ENCODE results near the gene ICAM3.

The ICAM3 gene

DNA sequence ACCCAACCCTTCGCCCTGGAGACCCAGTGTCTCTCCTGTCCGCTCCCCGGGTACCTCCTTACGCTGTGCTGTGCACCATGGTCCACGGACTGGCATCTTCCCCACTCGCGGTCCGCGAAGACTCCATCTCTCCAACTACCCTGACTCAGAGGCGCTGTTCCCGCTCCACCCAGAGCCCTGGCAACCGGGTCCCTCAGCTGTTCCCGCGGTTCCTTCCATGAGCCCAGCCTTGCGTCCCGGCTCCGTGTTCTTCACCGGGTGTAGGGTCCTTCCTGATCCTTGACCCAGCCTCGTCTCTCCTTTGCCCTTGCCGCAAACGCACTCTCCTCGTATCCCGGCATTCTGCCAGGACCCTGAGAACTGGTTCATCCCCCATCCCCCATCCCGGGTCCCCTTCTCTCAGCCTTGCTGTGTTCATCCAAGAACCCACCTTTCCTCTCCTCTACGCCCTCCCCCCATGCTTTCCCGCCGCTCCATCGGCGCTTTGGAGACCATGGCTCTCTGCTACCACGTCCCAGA, 49.0 kb downstream of the ICAM3 start:
- no peak for DNase-seq

DNA sequence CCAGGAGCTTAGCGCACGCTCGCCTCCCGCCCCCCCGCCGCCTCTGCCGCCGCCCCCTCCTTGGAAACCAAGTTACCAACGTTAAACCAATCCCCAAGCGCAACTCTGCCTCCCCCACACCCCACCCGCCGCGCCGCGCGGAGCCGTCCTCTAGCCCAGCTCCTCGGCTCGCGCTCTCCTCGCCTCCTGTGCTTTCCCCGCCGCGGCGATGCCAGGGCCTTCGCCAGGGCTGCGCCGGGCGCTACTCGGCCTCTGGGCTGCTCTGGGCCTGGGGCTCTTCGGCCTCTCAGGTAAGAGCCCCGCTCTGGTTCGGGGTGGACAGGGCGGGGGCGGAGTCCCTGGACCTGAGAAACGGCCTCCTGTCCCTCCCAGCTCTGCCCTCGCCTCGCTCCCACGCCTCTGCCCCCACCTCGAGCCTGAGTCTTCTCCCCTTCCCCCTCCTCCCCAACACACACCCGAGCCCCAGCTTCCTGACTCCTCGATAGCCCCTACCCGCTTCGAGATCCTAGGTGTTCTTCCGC, 49.5 kb downstream of the ICAM3 start, which contains the start of gene ICAM5:
TSS of gene ICAM5 (plus strand) at position 117 of the 521 bp plus-strand sequence. CDS start at position 209, 92 bp downstream.
- peak; percentile 43 to 47 for DNase-seq

DNA sequence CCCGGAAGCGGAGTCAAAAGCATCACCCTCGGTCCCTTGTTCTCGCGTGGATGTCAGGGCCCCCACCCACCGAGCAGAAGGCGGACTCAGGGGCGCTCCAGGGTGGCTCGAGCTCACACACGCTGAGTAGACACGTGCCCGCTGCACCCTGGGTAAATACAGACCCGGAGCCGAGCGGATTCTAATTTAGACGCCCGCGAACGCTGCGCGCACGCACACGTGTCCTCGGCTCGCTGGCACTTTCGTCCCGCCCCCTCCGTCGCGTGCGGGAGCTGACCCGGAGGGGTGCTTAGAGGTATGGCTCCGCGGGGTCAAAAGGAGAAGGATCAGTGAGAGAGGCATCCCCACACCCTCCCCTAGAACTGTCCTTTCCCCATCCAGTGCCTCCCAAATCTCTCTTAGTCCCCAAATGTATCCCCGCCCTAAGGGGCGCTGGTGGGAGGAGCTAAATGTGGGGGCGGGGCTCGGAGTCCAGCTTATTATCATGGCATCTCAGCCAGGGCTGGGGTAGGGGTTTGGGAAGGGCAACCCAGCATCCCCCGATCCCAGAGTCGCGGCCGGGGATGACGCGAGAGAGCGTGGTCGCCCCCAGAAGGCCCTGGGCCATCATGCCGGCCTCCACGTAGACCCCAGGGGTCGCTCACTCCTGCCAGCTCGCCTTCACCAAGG, 50.1 kb downstream of the ICAM3 start:
- DNase-seq = peak; percentile 60 to 69

DNA sequence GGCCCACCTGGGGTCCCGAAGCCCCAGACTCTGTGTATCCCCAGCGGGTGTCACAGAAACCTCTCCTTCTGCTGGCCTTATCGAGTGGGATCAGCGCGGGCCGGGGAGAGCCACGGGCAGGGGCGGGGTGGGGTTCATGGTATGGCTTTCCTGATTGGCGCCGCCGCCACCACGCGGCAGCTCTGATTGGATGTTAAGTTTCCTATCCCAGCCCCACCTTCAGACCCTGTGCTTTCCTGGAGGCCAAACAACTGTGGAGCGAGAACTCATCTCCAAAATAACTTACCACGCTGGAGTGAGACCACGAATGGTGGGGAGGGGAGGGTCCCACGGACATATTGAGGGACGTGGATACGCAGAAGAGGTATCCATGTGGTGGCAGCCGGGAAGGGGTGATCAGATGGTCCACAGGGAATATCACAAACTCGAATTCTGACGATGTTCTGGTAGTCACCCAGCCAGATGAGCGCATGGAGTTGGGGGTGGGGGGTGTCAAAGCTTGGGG, 50.7 kb downstream of the ICAM3 start:
- DNase-seq = peak; percentile 33 to 48

DNA sequence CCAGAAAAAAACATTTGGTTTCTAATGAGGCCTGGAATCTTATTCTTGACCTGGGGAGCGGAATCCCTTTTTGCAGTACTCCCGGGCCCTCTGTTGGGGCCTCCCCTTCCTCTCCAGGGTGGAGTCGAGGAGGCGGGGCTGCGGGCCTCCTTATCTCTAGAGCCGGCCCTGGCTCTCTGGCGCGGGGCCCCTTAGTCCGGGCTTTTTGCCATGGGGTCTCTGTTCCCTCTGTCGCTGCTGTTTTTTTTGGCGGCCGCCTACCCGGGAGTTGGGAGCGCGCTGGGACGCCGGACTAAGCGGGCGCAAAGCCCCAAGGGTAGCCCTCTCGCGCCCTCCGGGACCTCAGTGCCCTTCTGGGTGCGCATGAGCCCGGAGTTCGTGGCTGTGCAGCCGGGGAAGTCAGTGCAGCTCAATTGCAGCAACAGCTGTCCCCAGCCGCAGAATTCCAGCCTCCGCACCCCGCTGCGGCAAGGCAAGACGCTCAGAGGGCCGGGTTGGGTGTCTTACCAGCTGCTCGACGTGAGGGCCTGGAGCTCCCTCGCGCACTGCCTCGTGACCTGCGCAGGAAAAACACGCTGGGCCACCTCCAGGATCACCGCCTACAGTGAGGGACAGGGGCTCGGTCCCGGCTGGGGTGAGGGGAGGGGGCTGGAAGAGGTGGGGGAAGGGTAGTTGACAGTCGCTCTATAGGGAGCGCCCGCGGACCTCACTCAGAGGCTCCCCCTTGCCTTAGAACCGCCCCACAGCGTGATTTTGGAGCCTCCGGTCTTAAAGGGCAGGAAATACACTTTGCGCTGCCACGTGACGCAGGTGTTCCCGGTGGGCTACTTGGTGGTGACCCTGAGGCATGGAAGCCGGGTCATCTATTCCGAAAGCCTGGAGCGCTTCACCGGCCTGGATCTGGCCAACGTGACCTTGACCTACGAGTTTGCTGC, 52.4 kb downstream of the ICAM3 start, which contains the start of gene ICAM4:
TSS of gene ICAM4 (plus strand) at position 153 of the 935 bp plus-strand sequence. CDS start at position 211, 58 bp downstream.
- DNase-seq = no peak

DNA sequence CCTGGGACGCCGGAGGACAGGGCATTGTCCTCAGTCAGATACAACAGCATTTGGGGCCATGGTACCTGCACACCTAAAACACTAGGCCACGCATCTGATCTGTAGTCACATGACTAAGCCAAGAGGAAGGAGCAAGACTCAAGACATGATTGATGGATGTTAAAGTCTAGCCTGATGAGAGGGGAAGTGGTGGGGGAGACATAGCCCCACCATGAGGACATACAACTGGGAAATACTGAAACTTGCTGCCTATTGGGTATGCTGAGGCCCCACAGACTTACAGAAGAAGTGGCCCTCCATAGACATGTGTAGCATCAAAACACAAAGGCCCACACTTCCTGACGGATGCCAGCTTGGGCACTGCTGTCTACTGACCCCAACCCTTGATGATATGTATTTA, 54.0 kb downstream of the ICAM3 start:
- DNase-seq = no peak

DNA sequence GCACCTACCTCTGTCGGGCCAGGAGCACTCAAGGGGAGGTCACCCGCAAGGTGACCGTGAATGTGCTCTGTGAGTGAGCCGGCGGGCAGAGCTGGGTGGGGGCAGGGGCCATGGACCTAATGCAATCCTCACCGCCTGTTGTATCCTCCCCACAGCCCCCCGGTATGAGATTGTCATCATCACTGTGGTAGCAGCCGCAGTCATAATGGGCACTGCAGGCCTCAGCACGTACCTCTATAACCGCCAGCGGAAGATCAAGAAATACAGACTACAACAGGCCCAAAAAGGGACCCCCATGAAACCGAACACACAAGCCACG, 54.5 kb downstream of the ICAM3 start:
- DNase-seq = no peak

DNA sequence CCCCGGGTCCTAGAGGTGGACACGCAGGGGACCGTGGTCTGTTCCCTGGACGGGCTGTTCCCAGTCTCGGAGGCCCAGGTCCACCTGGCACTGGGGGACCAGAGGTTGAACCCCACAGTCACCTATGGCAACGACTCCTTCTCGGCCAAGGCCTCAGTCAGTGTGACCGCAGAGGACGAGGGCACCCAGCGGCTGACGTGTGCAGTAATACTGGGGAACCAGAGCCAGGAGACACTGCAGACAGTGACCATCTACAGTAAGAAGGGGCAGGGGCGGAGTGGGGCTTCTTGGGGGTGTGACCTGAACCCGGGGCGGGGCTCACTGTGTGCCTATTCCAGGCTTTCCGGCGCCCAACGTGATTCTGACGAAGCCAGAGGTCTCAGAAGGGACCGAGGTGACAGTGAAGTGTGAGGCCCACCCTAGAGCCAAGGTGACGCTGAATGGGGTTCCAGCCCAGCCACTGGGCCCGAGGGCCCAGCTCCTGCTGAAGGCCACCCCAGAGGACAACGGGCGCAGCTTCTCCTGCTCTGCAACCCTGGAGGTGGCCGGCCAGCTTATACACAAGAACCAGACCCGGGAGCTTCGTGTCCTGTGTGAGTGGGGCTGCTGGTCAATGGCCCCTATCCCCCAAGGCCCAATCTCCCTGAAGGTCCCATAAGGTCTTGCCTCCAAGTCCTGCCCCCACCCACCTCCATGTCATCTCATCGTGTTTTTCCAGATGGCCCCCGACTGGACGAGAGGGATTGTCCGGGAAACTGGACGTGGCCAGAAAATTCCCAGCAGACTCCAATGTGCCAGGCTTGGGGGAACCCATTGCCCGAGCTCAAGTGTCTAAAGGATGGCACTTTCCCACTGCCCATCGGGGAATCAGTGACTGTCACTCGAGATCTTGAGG, 55.1 kb downstream of the ICAM3 start:
- DNase-seq = no peak

Data from NCI-H2081 (cell line).